Measurements from ENCODE around the gene KRTAP10-9.
"Not testable (repeated sequence)": the region's sequence is repeated elsewhere in the genome, so short reads cannot be mapped to it uniquely, and the experiment has no call there.

The KRTAP10-9 gene

DNA sequence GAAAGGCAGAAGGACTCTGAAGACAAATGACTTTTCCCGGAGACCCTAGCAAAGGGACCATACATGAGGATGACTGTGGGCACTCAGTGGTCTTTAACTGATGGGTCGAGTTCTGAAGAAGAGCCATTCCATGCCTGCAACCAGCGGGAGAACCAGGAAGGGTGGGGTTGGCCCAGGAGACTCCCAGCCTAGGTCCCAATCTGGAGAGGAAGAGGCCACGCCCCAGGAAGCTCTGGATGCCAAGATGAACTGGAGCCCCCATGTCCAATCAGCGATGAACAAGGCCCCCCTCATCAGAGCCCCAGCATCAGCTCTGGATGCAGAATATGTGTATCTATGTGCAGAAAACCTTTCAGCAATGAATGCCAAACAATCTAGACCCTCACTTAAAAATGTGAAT is 13.9 kb downstream of the KRTAP10-9 start:
- no peak for DNase-seq (ENCODE audit: low spot score)

DNA sequence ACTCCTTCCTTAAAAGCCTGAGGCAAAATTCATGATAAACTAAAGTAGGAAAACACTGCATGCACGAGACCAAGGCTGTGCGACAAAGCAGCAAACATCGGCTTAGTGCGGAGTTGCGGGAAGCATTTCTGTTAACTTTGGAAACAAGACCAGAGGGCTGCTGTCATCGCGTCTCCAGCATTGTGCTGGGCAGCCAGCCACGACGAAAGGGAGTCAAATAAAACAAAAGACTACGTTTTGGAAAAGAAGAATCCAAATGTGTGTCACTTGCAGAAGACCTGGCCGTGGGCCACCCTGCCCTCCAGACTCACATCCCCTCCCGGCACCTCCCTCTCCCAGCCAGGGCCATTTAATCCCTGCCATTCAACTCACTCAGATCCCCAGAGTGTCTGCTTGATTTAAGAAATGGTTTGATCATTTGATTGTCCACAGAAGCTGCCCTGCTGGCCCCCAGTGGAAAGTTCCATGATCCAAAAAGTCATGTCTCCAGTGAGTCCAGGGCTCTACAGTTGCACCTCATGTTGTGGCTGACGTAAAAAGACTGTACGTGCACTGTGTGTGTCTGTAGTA is 16.9 kb downstream of the KRTAP10-9 start:
- DNase-seq (ENCODE audit: low spot score) = no peak

DNA sequence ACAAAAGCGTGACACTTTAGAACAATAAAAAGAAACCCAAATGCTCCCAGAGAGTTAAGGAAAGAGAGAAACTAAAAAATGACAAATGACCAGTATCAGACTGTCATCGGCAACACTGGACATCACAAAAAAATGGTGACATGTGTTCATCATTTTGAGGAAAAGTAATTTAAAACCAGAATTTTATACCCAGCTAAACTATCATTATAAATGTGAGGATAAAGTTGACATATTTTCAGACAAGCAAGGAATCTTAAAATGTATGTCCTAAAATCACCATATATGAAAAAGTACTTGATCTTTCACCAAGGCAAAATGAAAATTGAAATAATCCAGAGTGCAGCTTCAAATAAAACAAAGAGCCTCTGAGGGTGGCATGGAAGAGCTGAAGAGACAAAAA is 18.0 kb downstream of the KRTAP10-9 start:
- no peak for DNase-seq (ENCODE audit: low spot score)

GRCh38 chr21:44646366-44647221 is 19.7 kb downstream of the KRTAP10-9 start, which contains the start of gene KRTAP10-11:
KRTAP10-11 (plus strand) TSS chr21:44646414; CDS start chr21:44646459, 45 bp downstream.
- DNase-seq (ENCODE audit: low spot score) = not testable (repeated sequence)

DNA sequence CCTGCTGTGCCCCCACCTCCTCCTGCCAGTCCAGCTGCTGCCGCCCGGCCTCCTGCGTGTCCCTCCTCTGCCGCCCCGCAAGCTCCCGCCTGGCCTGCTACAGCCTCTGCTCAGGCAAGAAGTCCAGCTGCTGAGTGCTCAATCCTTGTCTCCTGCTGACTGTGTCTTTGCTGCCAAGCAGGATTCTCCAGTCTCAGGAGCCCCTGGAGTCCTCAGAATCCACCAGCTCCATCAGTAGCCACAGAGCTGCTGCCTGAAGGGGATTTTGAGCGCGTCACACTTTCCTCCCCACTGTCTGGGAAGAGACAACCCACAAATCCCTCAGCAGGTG is 20.3 kb downstream of the KRTAP10-9 start:
- no peak for DNase-seq (ENCODE audit: low spot score)

GRCh38 chr21:44648557-44649311 is 21.8 kb downstream of the KRTAP10-9 start:
- DNase-seq (ENCODE audit: low spot score) = no peak

DNA sequence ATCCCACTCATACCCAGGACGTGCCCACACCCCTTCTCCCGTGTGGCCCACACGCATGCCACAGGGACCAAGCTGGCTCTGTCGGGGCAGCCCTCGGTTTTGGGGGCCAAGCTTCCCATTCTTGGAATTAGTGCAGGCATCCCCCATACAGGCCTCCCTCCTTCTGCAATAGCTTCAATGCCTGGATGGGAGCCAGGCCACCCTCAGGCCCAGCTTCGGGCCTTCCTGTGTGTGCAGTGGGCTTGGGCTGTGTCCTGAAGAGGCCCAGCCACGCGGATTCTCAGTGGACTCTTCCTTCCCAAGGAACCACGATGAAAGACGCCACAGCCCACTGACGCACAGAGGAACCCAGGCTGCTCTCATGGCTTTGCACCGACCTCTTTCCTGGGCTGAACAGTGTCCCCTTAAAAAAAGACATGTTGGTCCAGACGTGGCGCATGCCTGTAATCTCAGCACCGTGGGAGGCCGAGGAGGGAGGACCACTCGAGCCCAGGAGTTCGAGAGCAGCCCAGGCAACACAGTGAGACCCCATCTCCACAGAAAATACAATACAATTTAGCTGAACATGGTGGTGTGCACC is 22.7 kb downstream of the KRTAP10-9 start:
- DNase-seq (ENCODE audit: low spot score) = no peak

GRCh38 chr21:44650265-44650972 is 23.5 kb downstream of the KRTAP10-9 start:
- DNase-seq (ENCODE audit: low spot score) = no peak

- DNase-seq (ENCODE audit: low spot score) = no peak
These were observed 24.2 kb downstream of the KRTAP10-9 start for GRCh38 chr21:44650973-44651675.

DNA sequence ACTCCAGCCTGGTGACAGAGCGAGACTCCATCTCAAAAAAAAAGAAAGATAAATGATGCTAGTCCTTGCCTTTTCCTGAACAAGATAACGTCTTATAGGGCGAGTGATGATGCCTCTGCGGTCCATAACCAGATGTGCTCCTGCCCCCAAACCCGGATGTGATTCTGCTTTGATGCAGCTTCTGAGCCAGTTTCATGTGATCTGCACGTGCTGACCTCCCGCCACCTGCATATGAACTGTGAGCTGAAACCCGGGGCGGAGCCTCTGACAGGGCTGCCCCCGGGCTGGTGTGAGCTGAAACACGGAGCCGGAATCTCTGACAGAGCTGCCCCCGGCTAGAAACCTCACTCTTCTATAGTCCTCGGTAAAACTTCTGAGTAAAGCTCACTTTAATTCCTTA is 26.2 kb downstream of the KRTAP10-9 start:
- DNase-seq (ENCODE audit: low spot score) = no peak

DNA sequence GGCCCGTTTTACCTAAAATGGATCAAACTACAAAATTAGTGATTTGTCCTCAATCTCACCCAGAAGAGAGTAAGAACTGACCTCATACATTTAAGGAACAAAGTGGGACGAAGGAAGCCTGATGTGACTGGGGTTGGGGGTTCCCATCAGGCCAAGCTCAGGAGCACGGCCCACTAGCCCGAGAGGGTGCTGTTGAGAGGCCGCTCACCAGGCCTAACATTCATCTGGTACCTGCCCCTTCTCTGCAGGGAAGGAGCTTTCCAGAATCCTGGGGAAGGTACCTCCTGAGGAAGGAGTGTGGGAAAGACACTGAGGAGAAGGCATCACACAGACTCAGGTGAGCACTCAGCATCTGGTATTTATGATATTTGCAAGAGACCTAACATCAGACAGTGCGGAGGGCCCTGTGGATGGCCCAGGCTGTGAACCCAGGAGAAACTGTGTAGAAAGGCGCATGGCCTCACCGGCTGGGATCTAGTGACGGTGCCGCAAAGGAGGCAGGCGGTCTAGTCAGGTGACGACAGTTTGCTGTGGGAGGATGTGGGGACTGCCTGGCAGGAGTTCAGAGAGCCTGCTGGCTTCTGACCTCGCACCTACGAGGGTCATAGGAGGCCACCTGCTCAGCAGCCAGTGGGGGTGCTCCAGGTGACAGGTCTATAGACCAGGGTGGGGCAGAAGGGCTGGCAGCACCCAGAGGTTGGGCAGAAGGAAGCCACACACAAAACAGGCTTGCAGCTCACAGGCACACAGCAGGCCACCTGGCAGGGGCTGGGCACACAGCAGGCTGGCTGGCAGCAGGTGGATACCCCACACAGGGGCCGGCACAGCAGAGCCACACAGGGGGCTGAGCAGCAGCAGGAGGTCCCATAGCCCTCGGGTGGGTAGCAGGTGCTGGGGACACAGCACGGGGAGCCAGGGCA is 27.0 kb downstream of the KRTAP10-9 start:
- DNase-seq (ENCODE audit: low spot score) = no peak

DNA sequence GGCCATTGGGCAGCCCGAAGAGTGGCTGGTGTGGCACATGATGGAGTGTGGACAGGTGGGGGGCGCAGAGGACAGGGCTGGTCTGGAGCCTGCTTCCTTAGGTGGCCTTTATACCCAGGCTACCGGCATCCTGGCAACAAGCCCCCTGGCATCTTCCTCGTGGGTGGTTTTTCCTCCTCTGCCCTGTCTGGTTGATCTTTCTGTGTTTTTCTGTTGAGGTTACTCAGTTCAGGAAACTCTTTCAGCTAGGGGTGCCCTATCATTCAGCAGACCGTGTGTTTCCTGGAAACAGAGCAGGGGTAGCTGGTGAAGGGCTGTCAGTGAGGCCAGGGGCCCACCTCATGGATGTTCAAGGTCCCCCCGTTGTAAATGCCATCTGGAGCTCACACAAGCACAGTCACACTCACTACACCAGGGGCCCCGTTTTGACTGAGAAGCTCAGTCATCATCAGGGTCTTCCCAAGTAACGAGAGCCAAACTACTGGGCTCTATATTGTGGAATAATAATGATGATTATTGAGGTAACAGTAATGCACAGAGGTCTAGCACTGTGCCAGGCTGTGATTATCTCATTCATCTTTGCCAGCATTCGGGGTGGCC is 27.8 kb downstream of the KRTAP10-9 start, which contains the start of gene KRTAP12-4:
TSS of gene KRTAP12-4 (minus strand) at position 84 of the 600 bp plus-strand sequence. CDS start at position 39, 45 bp downstream.
- DNase-seq (ENCODE audit: low spot score) = no peak

- no peak for DNase-seq (ENCODE audit: low spot score)
These were observed 30.0 kb downstream of the KRTAP10-9 start for GRCh38 chr21:44656868-44657267.

GRCh38 chr21:44657635-44658540 is 31.0 kb downstream of the KRTAP10-9 start, which contains the start of gene KRTAP12-3:
KRTAP12-3 (plus strand) TSS chr21:44657932; CDS start chr21:44657980, 48 bp downstream.
- DNase-seq (ENCODE audit: low spot score) = no peak

DNA sequence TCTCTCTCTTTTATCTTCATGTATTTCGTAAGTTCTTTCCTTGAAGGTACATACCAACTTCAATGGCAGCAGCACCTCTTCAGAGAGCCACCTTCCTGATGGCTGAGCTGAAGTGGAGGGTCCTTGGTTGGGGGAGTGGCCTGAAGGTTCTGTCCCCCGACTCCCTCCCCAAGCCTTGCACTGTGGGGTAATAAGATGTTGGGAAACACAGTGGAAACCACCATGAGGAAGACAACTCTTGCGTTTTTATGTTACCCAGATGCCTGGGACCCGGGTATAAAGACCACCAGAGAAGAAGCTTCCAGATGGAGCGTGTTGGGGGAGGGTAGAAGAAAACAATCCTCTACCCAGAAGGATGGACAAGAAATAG is 31.6 kb downstream of the KRTAP10-9 start:
- no peak for DNase-seq (ENCODE audit: low spot score)

DNA sequence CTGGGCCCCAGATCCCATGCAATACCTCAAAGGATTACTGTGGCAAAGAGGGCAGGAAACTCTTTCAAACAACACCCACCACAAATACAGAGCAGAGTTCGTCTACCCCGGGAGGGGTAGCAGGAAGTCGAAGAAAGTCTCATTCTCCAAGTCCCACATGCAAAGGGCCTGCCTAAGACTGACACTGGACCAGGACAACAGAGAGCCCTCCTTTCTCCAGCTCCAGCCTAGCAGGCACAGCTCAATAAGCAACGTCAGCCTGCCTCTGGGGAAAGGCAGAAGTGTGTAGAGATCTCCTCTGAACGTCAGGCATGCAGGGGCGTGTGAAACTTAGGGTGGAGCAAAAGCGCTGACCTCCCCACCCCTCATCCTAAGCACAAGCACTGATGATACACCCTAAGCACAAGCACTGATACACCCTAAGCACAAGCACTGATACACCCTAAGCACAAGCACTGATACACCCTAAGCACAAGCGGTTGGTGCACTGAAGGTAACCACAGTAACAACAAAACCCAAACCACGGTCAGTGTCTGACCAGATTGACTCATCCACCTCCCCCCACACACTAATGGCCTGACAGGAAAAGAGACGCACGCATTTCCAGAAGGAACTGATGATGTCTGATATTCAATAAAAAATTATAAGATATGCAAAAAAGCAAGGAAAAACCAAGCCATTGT is 32.2 kb downstream of the KRTAP10-9 start:
- DNase-seq (ENCODE audit: low spot score) = no peak

DNA sequence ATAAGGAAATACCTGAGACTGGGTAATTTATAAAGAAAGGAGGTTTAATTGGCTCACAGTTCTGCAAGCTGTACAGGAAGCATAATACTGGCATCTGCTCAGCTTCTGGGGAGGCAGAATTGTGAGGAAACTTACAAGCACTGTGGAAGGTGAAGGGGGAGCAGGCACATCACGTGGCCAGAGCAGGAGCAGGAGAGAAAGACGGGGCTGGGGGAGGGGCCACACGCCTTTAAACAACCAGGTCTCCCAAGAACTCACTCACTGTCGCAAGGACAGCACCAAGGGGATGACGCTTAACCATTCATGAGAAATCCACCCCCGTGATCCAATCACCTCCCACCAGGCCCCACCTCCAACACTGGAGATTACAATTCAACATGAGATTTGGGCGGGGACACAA is 34.7 kb downstream of the KRTAP10-9 start:
- not testable (repeated sequence) for DNase-seq (ENCODE audit: low spot score)

DNA sequence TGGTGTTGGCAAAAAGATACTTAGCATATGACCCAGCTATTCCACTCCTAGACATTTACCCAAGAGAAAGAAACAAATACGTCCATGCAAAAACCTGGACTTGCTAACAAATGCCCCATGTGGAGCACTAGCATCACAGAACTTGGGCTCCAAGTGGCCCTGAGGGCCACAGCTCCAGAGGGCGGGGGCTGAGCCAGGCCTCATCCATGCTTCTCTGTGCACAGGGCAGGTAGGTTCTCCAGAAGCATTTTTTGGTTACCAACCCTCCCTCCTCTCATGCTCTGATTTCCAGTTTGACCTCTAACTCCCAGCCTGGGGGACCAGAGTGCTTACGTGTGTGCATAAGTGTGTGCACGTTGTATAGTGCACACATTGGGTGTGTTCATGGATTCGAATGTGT is 37.8 kb downstream of the KRTAP10-9 start:
- no peak for DNase-seq (ENCODE audit: low spot score)
